GM18520 (cell line): Measurements from ENCODE around the gene CRYGB.

Experiments used
- ATAC-seq: cut with Tn5 transposase; IDR thresholded peaks from one replicate; pipeline ENCODE4 v1.9.1; 2021; ENCODE audit not compliant: unreplicated experiment

The CRYGB gene

GRCh38 chr2:208146006-208146405 is at the start of gene CRYGB:
CRYGB (minus strand) TSS chr2:208146158; CDS start chr2:208146120, 38 bp downstream.
- ATAC-seq: no peak

- no peak for ATAC-seq
Observed at GRCh38 chr2:208195531-208195930, 49.6 kb upstream of the CRYGB start.

GRCh38 chr2:208192611-208193236 is 46.8 kb upstream of the CRYGB start:
- no peak for ATAC-seq

- ATAC-seq: no peak
Observed at GRCh38 chr2:208189810-208190503, 44.0 kb upstream of the CRYGB start, which contains the start of gene C2orf80. C2orf80 (minus strand) TSS chr2:208190030; CDS start chr2:208186986, 3,044 bp downstream.

- ATAC-seq: no peak
Observed at GRCh38 chr2:208189069-208189809, 43.3 kb upstream of the CRYGB start.

- no peak for ATAC-seq
Observed at GRCh38 chr2:208186893-208187292, 40.9 kb upstream of the CRYGB start.

- no peak for ATAC-seq
Observed at GRCh38 chr2:208186465-208186864, 40.5 kb upstream of the CRYGB start.

- ATAC-seq: no peak
Observed at GRCh38 chr2:208183972-208184705, 38.2 kb upstream of the CRYGB start.

GRCh38 chr2:208183526-208183925 is 37.6 kb upstream of the CRYGB start:
- ATAC-seq: no peak

- no peak for ATAC-seq
Observed at GRCh38 chr2:208182835-208183234, 36.9 kb upstream of the CRYGB start.

GRCh38 chr2:208179028-208179609 is 33.2 kb upstream of the CRYGB start:
- no peak for ATAC-seq

- ATAC-seq: no peak
Observed at GRCh38 chr2:208175840-208176153, 29.8 kb upstream of the CRYGB start.

GRCh38 chr2:208175069-208175839 is 29.3 kb upstream of the CRYGB start:
- peak; percentile 94 for ATAC-seq

- ATAC-seq: no peak
Observed at GRCh38 chr2:208174144-208174543, 28.2 kb upstream of the CRYGB start.

GRCh38 chr2:208172125-208172524 is 26.2 kb upstream of the CRYGB start:
- no peak for ATAC-seq

- ATAC-seq: no peak
Observed at GRCh38 chr2:208164951-208165755, 19.2 kb upstream of the CRYGB start.

GRCh38 chr2:208163489-208163888 is 17.5 kb upstream of the CRYGB start, which contains the start of gene CRYGA:
CRYGA (minus strand) TSS chr2:208163589; CDS start chr2:208163556, 33 bp downstream.
- ATAC-seq: no peak

GRCh38 chr2:208156439-208156838 is 10.5 kb upstream of the CRYGB start:
- ATAC-seq: no peak

- ATAC-seq: no peak
Observed at GRCh38 chr2:208153156-208153555, 7.2 kb upstream of the CRYGB start.
